ENCODE results near the gene CCDC137.
A peak's percentile ranks its signal among the peaks of the same experiment; 100 is the strongest.
"Not testable (repeated sequence)": the region's sequence is repeated elsewhere in the genome, so short reads cannot be mapped to it uniquely, and the experiment has no call there.

CCDC137 gene

GRCh38 chr17:81666342-81667191, at the start of gene CCDC137, which contains the start of gene OXLD1:
TSS of gene CCDC137 (plus strand) at chr17:81666737. CDS start at chr17:81666767, 30 bp downstream.
TSS of gene OXLD1 (minus strand) at chr17:81666605. CDS start at chr17:81666577, 28 bp downstream.
- peak; percentile 80 for DNase-seq

GRCh38 chr17:81616877-81617276, 49.7 kb upstream of the CCDC137 start:
- no peak for DNase-seq

- not testable (repeated sequence) for DNase-seq
Measured at GRCh38 chr17:81618307-81618706, 48.2 kb upstream of the CCDC137 start.

- no peak for DNase-seq
Measured at GRCh38 chr17:81621494-81622130, 44.9 kb upstream of the CCDC137 start.

- no peak for DNase-seq
Measured at GRCh38 chr17:81630274-81630673, 36.3 kb upstream of the CCDC137 start.

GRCh38 chr17:81631482-81631881, 35.1 kb upstream of the CCDC137 start:
- DNase-seq: no peak

- no peak for DNase-seq
Measured at GRCh38 chr17:81635431-81635830, 31.1 kb upstream of the CCDC137 start.

- no peak for DNase-seq
Measured at GRCh38 chr17:81635973-81636504, 30.5 kb upstream of the CCDC137 start.

- DNase-seq: peak; percentile 57
Measured at GRCh38 chr17:81636505-81637288, 29.8 kb upstream of the CCDC137 start, which contains the start of the genes NPLOC4 and TSPAN10. TSS of gene NPLOC4 (minus strand) at chr17:81637112. CDS start at chr17:81636930, 182 bp downstream. TSS of gene TSPAN10 (plus strand) at chr17:81637196. CDS start at chr17:81642413, 5,217 bp downstream.

GRCh38 chr17:81638683-81639082, 27.9 kb upstream of the CCDC137 start:
- DNase-seq: no peak

- no peak for DNase-seq
Measured at GRCh38 chr17:81640011-81640410, 26.5 kb upstream of the CCDC137 start.

- DNase-seq: no peak
Measured at GRCh38 chr17:81641825-81642489, 24.6 kb upstream of the CCDC137 start.

- no peak for DNase-seq
Measured at GRCh38 chr17:81644496-81644895, 22.0 kb upstream of the CCDC137 start.

GRCh38 chr17:81644976-81645952, 21.3 kb upstream of the CCDC137 start:
- DNase-seq: no peak

- no peak for DNase-seq
Measured at GRCh38 chr17:81646869-81647600, 19.5 kb upstream of the CCDC137 start.

- no peak for DNase-seq
Measured at GRCh38 chr17:81647640-81648012, 18.9 kb upstream of the CCDC137 start.

GRCh38 chr17:81648013-81648706, 18.4 kb upstream of the CCDC137 start:
- no peak for DNase-seq

- DNase-seq: no peak
Measured at GRCh38 chr17:81648707-81649085, 17.8 kb upstream of the CCDC137 start.

GRCh38 chr17:81650951-81651350, 15.6 kb upstream of the CCDC137 start:
- no peak for DNase-seq

GRCh38 chr17:81651692-81652091, 14.8 kb upstream of the CCDC137 start:
- no peak for DNase-seq
